ENCODE results near the gene MPG. TPM values are rescaled to one million over a fixed set of nuclear protein-coding genes. Genes with fewer than 3 reads are reported as not detected.

Gene MPG
- total RNA-seq, 1 donor from 2014 or later, result 43.4 TPM

- H3K4me1 Mint-ChIP-seq, result peaks cover 20% of the 10 kb centered on the region
- no peaks in the 10 kb centered on the region for H3K27me3 Mint-ChIP-seq (ENCODE audit: low read depth)
- peaks cover 15% of the 10 kb centered on the region for H3K36me3 Mint-ChIP-seq
- TF ChIP-seq CTCF (IDR thresholded peaks at IDR 0.05; ENCODE audit: unreplicated experiment), result no peak
- H3K4me3 Mint-ChIP-seq, result no peak overlapping the region
- H3K9me3 Mint-ChIP-seq, result no peaks in the 10 kb centered on the region
- DNase-seq (ENCODE audit: low spot score in 2 of 2, unreplicated experiment in 2 of 2), result no peak
- no peak overlapping the region for H3K27ac Mint-ChIP-seq
Measured at GRCh38 chr16:60929-61878, 16.8 kb upstream of the MPG start.

- Mint-ChIP-seq H3K27me3 (ENCODE audit: low read depth) (no peaks in the 10 kb centered on the region), H3K4me3 (no peak overlapping the region), H3K27ac (no peak overlapping the region), H3K9me3 (no peaks in the 10 kb centered on the region), H3K4me1 (peaks cover 20% of the 10 kb centered on the region), H3K36me3 (peaks cover 15% of the 10 kb centered on the region)
- TF ChIP-seq CTCF (IDR thresholded peaks at IDR 0.05; ENCODE audit: unreplicated experiment), result no peak
- DNase-seq (ENCODE audit: low spot score in 2 of 2, unreplicated experiment in 2 of 2), result no peak
Measured at GRCh38 chr16:61879-62281, 16.1 kb upstream of the MPG start.

GRCh38 chr16:62283-62967 is 15.6 kb upstream of the MPG start:
- H3K36me3 Mint-ChIP-seq, result peaks cover 15% of the 10 kb centered on the region
- H3K4me3 Mint-ChIP-seq, result no peak overlapping the region
- H3K4me1 Mint-ChIP-seq, result peaks cover 25% of the 10 kb centered on the region
- TF ChIP-seq CTCF (IDR thresholded peaks at IDR 0.05; ENCODE audit: unreplicated experiment), result no peak
- no peaks in the 10 kb centered on the region for H3K9me3 Mint-ChIP-seq
- DNase-seq (ENCODE audit: low spot score in 2 of 2, unreplicated experiment in 2 of 2), result no peak
- no peak overlapping the region for H3K27ac Mint-ChIP-seq
- no peaks in the 10 kb centered on the region for H3K27me3 Mint-ChIP-seq (ENCODE audit: low read depth)

GRCh38 chr16:62968-63391 is 15.0 kb upstream of the MPG start:
- Mint-ChIP-seq H3K27me3 (ENCODE audit: low read depth) (no peaks in the 10 kb centered on the region), H3K27ac (no peak overlapping the region), H3K4me3 (no peak overlapping the region), H3K4me1 (peaks cover 30% of the 10 kb centered on the region), H3K9me3 (no peaks in the 10 kb centered on the region), H3K36me3 (peaks cover 15% of the 10 kb centered on the region)
- DNase-seq (ENCODE audit: low spot score in 2 of 2, unreplicated experiment in 2 of 2), result no peak
- TF ChIP-seq CTCF (IDR thresholded peaks at IDR 0.05; ENCODE audit: unreplicated experiment), result no peak

GRCh38 chr16:63466-63865 is 14.6 kb upstream of the MPG start:
- H3K36me3 Mint-ChIP-seq, result peaks cover 13% of the 10 kb centered on the region
- H3K4me3 Mint-ChIP-seq, result no peak overlapping the region
- no peaks in the 10 kb centered on the region for H3K9me3 Mint-ChIP-seq
- H3K4me1 Mint-ChIP-seq, result peaks cover 33% of the 10 kb centered on the region
- H3K27ac Mint-ChIP-seq, result no peak overlapping the region
- no peak for TF ChIP-seq CTCF (IDR thresholded peaks at IDR 0.05; ENCODE audit: unreplicated experiment)
- no peaks in the 10 kb centered on the region for H3K27me3 Mint-ChIP-seq (ENCODE audit: low read depth)
- no peak for DNase-seq (ENCODE audit: low spot score in 2 of 2, unreplicated experiment in 2 of 2)
